ENCODE results near the gene GOLGA3. TPM values are rescaled to one million over a fixed set of nuclear protein-coding genes. Genes with fewer than 3 reads are reported as not detected.
A peak's percentile ranks its signal among the peaks of the same experiment; 100 is the strongest.

GOLGA3 gene
- total and polyA plus RNA-seq, 9 of the 15 experiments (the other 6 are each of a cell fraction or from before 2014, with no cell fraction given): 1.9 to 48.1 (median 18.4) TPM

DNA sequence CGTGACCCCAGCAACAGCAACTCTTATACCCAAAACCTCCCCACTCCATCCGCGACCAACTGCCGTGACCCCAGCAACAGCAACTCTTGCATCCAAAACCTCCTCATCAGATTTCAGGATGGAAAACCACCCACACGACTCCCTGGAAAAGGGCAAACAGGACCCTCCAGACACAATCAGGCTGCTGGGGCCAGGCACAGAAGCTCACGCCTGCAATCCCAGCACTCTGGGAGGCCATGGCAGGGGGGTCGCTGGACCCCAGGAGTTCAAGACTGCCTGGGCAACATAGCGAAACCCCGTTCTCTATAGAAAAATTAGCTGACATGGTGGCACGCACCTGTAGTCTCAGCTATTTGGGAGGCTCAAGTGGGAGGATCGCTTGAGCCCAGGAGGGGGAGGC lies 98.3 kb downstream of the GOLGA3 start:
- BruUV-seq (replicated peaks): no TSS peak
- FAIRE-seq (no peak), ATAC-seq (no peak), DNase-seq (ENCODE audit: extremely low read depth in 1 of 4, low spot score in 3 of 4) (no peak)
- ChIA-PET POLR2A (interaction anchor here (0.7 to 1.0 kb wide), 3 partner anchors 9 to 131 kb away, joined by 3 to 4 read pairs (median 3); no protein-coding TSS in a partner anchor), CTCF (ENCODE audit: low intra/inter-chr PET ratio) (no interaction called here)
- H3K4me3 ChIP-seq: no peak overlapping the region
- TF ChIP-seq POLR2G (IDR thresholded peaks at IDR 0.05; ENCODE audit: low read depth, low read length) (peak; percentile 55; the same call in 1 of the 2 replicates), POLR2B (IDR thresholded peaks at IDR 0.05; ENCODE audit: low read depth, partially characterized antibody) (peak; percentile 29), SUPT5H (IDR thresholded peaks at IDR 0.05) (peak; percentile 41; the same call in 1 of the 2 replicates), RBM34 (IDR thresholded peaks at IDR 0.05; ENCODE audit: borderline replicate concordance, insufficient read depth, low read length) (no peak), POLR2A (conservative IDR thresholded peaks at IDR 0.05) (0 out of 2 replicates have a peak, but pooled peaks have one; percentile 27), SIN3B (IDR thresholded peaks at IDR 0.05; ENCODE audit: low read depth) (no peak), NFE2 (IDR thresholded peaks at IDR 0.05; ENCODE audit: low read depth) (no peak)
- TF ChIP-seq, protein P1, sequence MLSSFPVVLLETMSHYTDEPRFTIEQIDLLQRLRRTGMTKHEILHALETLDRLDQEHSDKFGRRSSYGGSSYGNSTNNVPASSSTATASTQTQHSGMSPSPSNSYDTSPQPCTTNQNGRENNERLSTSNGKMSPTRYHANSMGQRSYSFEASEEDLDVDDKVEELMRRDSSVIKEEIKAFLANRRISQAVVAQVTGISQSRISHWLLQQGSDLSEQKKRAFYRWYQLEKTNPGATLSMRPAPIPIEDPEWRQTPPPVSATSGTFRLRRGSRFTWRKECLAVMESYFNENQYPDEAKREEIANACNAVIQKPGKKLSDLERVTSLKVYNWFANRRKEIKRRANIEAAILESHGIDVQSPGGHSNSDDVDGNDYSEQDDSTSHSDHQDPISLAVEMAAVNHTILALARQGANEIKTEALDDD (IDR thresholded peaks at IDR 0.05): no peak
- intact Hi-C loops (cut with micrococcal nuclease): no loop called here
- H3K9ac ChIP-seq (ENCODE audit: insufficient read depth in 1 of 2, low read depth in 2 of 2, low read length in 2 of 2): no peak overlapping the region
- H4K20me1 ChIP-seq (replicated peaks; ENCODE audit: control insufficient read depth, insufficient read depth, low read length): no peaks in the 10 kb centered on the region; the same call in 1 of the 2 replicates
- no peaks in the 10 kb centered on the region for H3K9me1 ChIP-seq (ENCODE audit: control insufficient read depth, insufficient read depth, low read length)
- peaks cover 0 to 5% of the 10 kb centered on the region in 2 experiments; a peak in 1 of 5 replicates for H3K4me1 ChIP-seq (replicated peaks in 1 of 2; ENCODE audit: control insufficient read depth in 2 of 2, insufficient read depth in 2 of 2, low read length in 2 of 2)
- peaks cover 95% of the 10 kb centered on the region for H3K36me3 ChIP-seq (ENCODE audit: control insufficient read depth, insufficient read depth, low read length)
- no peaks in the 10 kb centered on the region for H3K27me3 ChIP-seq (ENCODE audit: control insufficient read depth in 2 of 2, insufficient read depth in 2 of 2, low read length in 2 of 2)
- H2AFZ ChIP-seq (ENCODE audit: low read depth, low read length): no peak overlapping the region
- no peaks in the 10 kb centered on the region for H3K79me2 ChIP-seq (ENCODE audit: control insufficient read depth, insufficient read depth, low read length)
- 99% methylated on average over 11 of the region's 11 CpGs for WGBS (ENCODE audit: insufficient coverage, low coverage, missing lambda C conversion rate)
- in situ Hi-C loops (cut with MboI): no loop called here
- peaks cover 6% of the 10 kb centered on the region; the same call in 1 of the 2 replicates for H3K9me3 ChIP-seq (replicated peaks; ENCODE audit: control insufficient read depth, insufficient read depth, low read depth, low read length)
- no peak overlapping the region for H3K27ac ChIP-seq (ENCODE audit: extremely low read depth, low read depth, low read length)
- no peak overlapping the region for H3K4me2 ChIP-seq (ENCODE audit: insufficient read depth, low read length)
